GM06990 (cell line): Measurements from ENCODE around the gene TUBA8.
A peak's percentile ranks its signal among the peaks of the same experiment; 100 is the strongest.

Experiments
- DNase-seq: peaks from one replicate; pipeline ENCODE4 v3.0.0-alpha.2; 2011; ENCODE audit not compliant: insufficient read length; ENCODE audit errors: extremely low read depth
- H3K27me3 ChIP-seq: replicated peaks from 2 replicates; pipeline ENCODE4 v1.6.0; 2011; ENCODE audit warnings: low read length; ENCODE audit not compliant: control insufficient read depth, insufficient read depth
- H3K36me3 ChIP-seq: 2 replicates; pipeline ENCODE4 v1.5.1; 2011; ENCODE audit warnings: low read length; ENCODE audit not compliant: control insufficient read depth, insufficient read depth
- H3K4me3 ChIP-seq: replicated peaks from 2 replicates; pipeline ENCODE4 v1.5.1; 2011; ENCODE audit warnings: low read depth, mild to moderate bottlenecking, control low read depth, low read length
- CTCF ChIP-seq: IDR thresholded peaks from 2 replicates; pipeline ENCODE4 v1.5.1; 2011; ENCODE audit warnings: low read length, control low read depth, mild to moderate bottlenecking, inconsistent platforms; ENCODE audit not compliant: insufficient read depth, poor library complexity, severe bottlenecking

TUBA8 gene

GRCh38 chr22:18079706-18080233, 30.8 kb upstream of the TUBA8 start:
- Histone ChIP-seq H3K27me3 (no peaks in the 10 kb centered on the region), H3K4me3 (peak overlapping the region; percentile 98; the same call in 1 of the 2 replicates), H3K36me3 (peaks cover 19% of the 10 kb centered on the region)
- no peak for TF ChIP-seq CTCF
- no peak for DNase-seq

- H3K4me3 ChIP-seq: no peak overlapping the region; the same call in 1 of the 2 replicates
- H3K36me3 ChIP-seq: peaks cover 23% of the 10 kb centered on the region
Observed at GRCh38 chr22:18081416-18081815, 29.2 kb upstream of the TUBA8 start.

GRCh38 chr22:18082467-18082866, 28.1 kb upstream of the TUBA8 start:
- peaks cover 23% of the 10 kb centered on the region for H3K36me3 ChIP-seq

More at GRCh38 chr22:18081416-18081815, 29.2 kb upstream of the TUBA8 start:
- H3K27me3 ChIP-seq: no peaks in the 10 kb centered on the region
- TF ChIP-seq CTCF: no peak
- DNase-seq: no peak

GRCh38 chr22:18083406-18083805, 27.2 kb upstream of the TUBA8 start:
- H3K27me3 ChIP-seq: no peaks in the 10 kb centered on the region
- H3K36me3 ChIP-seq: peaks cover 31% of the 10 kb centered on the region
- no peak overlapping the region for H3K4me3 ChIP-seq
- TF ChIP-seq CTCF: no peak
- no peak for DNase-seq

More at GRCh38 chr22:18082467-18082866, 28.1 kb upstream of the TUBA8 start:
- Histone ChIP-seq H3K4me3 (no peak overlapping the region), H3K27me3 (no peaks in the 10 kb centered on the region)
- no peak for TF ChIP-seq CTCF
- no peak for DNase-seq

- Histone ChIP-seq H3K36me3 (peaks cover 31% of the 10 kb centered on the region), H3K27me3 (no peaks in the 10 kb centered on the region), H3K4me3 (no peak overlapping the region)
- DNase-seq: no peak
- TF ChIP-seq CTCF: no peak
Observed at GRCh38 chr22:18085188-18085587, 25.4 kb upstream of the TUBA8 start.
